ENCODE measurements around the gene NHERF2.
"Not testable (repeated sequence)": the region's sequence is repeated elsewhere in the genome, so short reads cannot be mapped to it uniquely, and the experiment has no call there.

Gene NHERF2

GRCh38 chr16:2031081-2031577 lies 4.4 kb downstream of the NHERF2 start:
- H3K4me1 ChIP-seq (ENCODE audit: insufficient read depth, low read length, poor library complexity, severe bottlenecking): no peaks in the 10 kb centered on the region
- no peak for TF ChIP-seq EZH2phosphoT487 (IDR thresholded peaks at IDR 0.05; ENCODE audit: borderline replicate concordance)
- TF ChIP-seq, protein P1, sequence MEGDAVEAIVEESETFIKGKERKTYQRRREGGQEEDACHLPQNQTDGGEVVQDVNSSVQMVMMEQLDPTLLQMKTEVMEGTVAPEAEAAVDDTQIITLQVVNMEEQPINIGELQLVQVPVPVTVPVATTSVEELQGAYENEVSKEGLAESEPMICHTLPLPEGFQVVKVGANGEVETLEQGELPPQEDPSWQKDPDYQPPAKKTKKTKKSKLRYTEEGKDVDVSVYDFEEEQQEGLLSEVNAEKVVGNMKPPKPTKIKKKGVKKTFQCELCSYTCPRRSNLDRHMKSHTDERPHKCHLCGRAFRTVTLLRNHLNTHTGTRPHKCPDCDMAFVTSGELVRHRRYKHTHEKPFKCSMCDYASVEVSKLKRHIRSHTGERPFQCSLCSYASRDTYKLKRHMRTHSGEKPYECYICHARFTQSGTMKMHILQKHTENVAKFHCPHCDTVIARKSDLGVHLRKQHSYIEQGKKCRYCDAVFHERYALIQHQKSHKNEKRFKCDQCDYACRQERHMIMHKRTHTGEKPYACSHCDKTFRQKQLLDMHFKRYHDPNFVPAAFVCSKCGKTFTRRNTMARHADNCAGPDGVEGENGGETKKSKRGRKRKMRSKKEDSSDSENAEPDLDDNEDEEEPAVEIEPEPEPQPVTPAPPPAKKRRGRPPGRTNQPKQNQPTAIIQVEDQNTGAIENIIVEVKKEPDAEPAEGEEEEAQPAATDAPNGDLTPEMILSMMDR (conservative IDR thresholded peaks at IDR 0.05; ENCODE audit: low read length): no peak

DNA sequence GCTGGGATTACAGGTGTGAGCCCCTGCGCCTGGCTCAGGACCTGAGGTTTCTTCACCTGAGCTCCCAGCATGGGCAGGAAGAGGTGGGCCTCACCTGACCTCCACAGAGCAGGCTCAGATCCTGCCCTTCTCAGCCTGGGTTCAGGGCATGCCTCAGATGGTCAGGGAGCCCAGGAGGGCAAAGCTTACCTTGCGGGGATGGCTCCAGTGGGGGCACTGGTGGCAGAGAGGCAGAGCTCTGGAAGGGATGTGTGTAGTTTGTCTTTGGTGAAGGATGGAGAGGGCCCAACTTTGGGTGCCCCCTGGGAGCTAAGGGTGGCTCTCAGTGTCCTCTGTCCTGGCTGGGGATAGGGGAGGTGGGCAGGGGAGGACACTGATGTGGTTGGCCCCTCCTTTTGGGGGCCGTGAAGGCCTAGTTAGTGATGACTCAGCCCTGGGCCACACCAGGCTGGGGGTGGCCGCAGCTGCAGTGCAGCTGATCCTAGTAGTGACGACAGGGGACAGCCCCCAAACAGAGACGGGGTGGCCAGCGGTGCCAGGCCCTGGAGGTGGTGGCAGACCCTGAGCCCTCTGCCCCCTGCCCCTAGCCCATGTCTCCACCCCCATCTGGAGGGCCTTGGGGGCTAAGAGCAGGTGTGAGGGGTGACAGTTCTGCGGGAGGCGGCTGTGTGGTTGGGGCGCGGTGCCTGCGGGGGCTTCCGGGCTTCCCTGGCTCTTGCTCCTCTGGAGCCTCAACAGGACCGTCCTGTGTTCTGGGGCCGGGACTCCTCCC lies 5.8 kb downstream of the NHERF2 start:
- Histone ChIP-seq H3K9me3 (ENCODE audit: insufficient read depth, low read depth, low read length) (no peaks in the 10 kb centered on the region), H3K36me3 (ENCODE audit: insufficient read depth, low read length) (no peaks in the 10 kb centered on the region), H2AFZ (ENCODE audit: low read length) (no peak overlapping the region), H3K4me1 (ENCODE audit: insufficient read depth, low read length, poor library complexity, severe bottlenecking) (no peaks in the 10 kb centered on the region), H3K9ac (ENCODE audit: low read depth, low read length, poor library complexity, severe bottlenecking) (no peak overlapping the region), H3F3A (ENCODE audit: low read depth) (no peaks in the 10 kb centered on the region), H3K4me2 (ENCODE audit: low read depth, low read length, poor library complexity, severe bottlenecking) (no peak overlapping the region), H3K79me2 (ENCODE audit: insufficient read depth, low read length) (no peaks in the 10 kb centered on the region), H3K27me3 (ENCODE audit: insufficient read depth, low read length, poor library complexity, severe bottlenecking) (no peaks in the 10 kb centered on the region), H3K4me3 (ENCODE audit: low read length, poor library complexity, severe bottlenecking) (no peak overlapping the region), H3K9me2 (replicated peaks; ENCODE audit: low read depth, low read length) (no peaks in the 10 kb centered on the region), H4K20me1 (ENCODE audit: insufficient read depth, low read length, poor library complexity, severe bottlenecking) (no peaks in the 10 kb centered on the region)
- no peak for TF ChIP-seq EZH2phosphoT487 (IDR thresholded peaks at IDR 0.05; ENCODE audit: borderline replicate concordance)
- TF ChIP-seq, protein P1 (conservative IDR thresholded peaks at IDR 0.05; ENCODE audit: low read length): no peak

More at GRCh38 chr16:2031081-2031577, 4.4 kb downstream of the NHERF2 start:
- Histone ChIP-seq H3K9me2 (replicated peaks; ENCODE audit: low read depth, low read length) (no peaks in the 10 kb centered on the region), H2AFZ (ENCODE audit: low read length) (no peak overlapping the region), H3F3A (ENCODE audit: low read depth) (no peaks in the 10 kb centered on the region), H3K4me2 (ENCODE audit: low read depth, low read length, poor library complexity, severe bottlenecking) (no peak overlapping the region), H3K4me3 (ENCODE audit: low read length, poor library complexity, severe bottlenecking) (no peak overlapping the region), H3K79me2 (ENCODE audit: insufficient read depth, low read length) (no peaks in the 10 kb centered on the region), H4K20me1 (ENCODE audit: insufficient read depth, low read length, poor library complexity, severe bottlenecking) (no peaks in the 10 kb centered on the region), H3K9ac (ENCODE audit: low read depth, low read length, poor library complexity, severe bottlenecking) (no peak overlapping the region), H3K27me3 (ENCODE audit: insufficient read depth, low read length, poor library complexity, severe bottlenecking) (peaks cover 4% of the 10 kb centered on the region), H3K9me3 (ENCODE audit: insufficient read depth, low read depth, low read length) (no peaks in the 10 kb centered on the region), H3K36me3 (ENCODE audit: insufficient read depth, low read length) (no peaks in the 10 kb centered on the region)

- Histone ChIP-seq H3K9me3 (ENCODE audit: insufficient read depth, low read depth, low read length) (no peaks in the 10 kb centered on the region), H4K20me1 (ENCODE audit: insufficient read depth, low read length, poor library complexity, severe bottlenecking) (no peaks in the 10 kb centered on the region), H3F3A (ENCODE audit: low read depth) (no peaks in the 10 kb centered on the region), H2AFZ (ENCODE audit: low read length) (no peak overlapping the region), H3K27me3 (ENCODE audit: insufficient read depth, low read length, poor library complexity, severe bottlenecking) (no peaks in the 10 kb centered on the region), H3K9ac (ENCODE audit: low read depth, low read length, poor library complexity, severe bottlenecking) (no peak overlapping the region), H3K4me2 (ENCODE audit: low read depth, low read length, poor library complexity, severe bottlenecking) (no peak overlapping the region), H3K9me2 (replicated peaks; ENCODE audit: low read depth, low read length) (no peaks in the 10 kb centered on the region), H3K4me1 (ENCODE audit: insufficient read depth, low read length, poor library complexity, severe bottlenecking) (no peaks in the 10 kb centered on the region), H3K4me3 (ENCODE audit: low read length, poor library complexity, severe bottlenecking) (no peak overlapping the region), H3K36me3 (ENCODE audit: insufficient read depth, low read length) (no peaks in the 10 kb centered on the region), H3K79me2 (ENCODE audit: insufficient read depth, low read length) (no peaks in the 10 kb centered on the region)
- TF ChIP-seq, protein P1 (conservative IDR thresholded peaks at IDR 0.05; ENCODE audit: low read length): no peak
- TF ChIP-seq EZH2phosphoT487 (IDR thresholded peaks at IDR 0.05; ENCODE audit: borderline replicate concordance): no peak
These were observed 6.6 kb downstream of the NHERF2 start for GRCh38 chr16:2033057-2033908.

DNA sequence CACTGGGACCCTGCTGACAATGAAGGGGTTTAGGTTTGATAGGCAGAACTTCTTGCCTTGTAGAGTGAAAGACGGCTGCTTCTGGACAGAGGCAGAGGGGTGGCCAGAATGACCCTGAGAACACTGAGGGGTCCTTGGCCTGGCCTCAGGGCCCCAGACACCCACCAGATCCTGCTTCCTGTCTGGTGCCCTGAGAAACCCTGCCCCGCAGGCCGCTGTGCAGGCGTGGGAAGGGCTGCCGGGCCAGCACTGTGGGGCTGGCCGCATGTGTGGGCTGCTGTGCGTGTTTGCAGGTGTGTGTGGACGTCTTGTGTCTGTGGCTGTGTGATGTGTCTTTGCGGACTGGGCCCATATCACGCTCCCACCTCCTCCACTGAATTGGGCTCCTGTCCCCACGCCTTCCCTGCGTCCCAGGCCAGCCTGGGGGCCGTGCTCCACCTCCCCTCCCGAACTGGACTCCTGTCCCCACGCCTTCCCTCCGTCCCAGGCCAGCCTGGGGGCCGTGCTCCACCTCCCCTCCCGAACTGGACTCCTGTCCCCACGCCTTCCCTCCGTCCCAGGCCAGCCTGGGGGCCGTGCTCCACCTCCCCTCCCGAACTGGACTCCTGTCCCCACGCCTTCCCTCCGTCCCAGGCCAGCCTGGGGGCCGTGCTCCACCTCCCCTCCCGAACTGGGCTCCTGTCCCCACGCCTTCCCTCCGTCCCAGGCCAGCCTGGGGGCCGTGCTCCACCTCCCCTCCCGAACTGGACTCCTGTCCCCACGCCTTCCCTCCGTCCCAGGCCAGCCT lies 7.4 kb downstream of the NHERF2 start:
- not testable (repeated sequence) for H3K9me2 ChIP-seq (replicated peaks; ENCODE audit: low read depth, low read length); H3K4me2 ChIP-seq (ENCODE audit: low read depth, low read length, poor library complexity, severe bottlenecking); H4K20me1 ChIP-seq (ENCODE audit: insufficient read depth, low read length, poor library complexity, severe bottlenecking); H3K4me3 ChIP-seq (ENCODE audit: low read length, poor library complexity, severe bottlenecking); H3K79me2 ChIP-seq (ENCODE audit: insufficient read depth, low read length); H3K9me3 ChIP-seq (ENCODE audit: insufficient read depth, low read depth, low read length); H2AFZ ChIP-seq (ENCODE audit: low read length); H3F3A ChIP-seq (ENCODE audit: low read depth); H3K36me3 ChIP-seq (ENCODE audit: insufficient read depth, low read length); H3K4me1 ChIP-seq (ENCODE audit: insufficient read depth, low read length, poor library complexity, severe bottlenecking); H3K9ac ChIP-seq (ENCODE audit: low read depth, low read length, poor library complexity, severe bottlenecking); H3K27me3 ChIP-seq (ENCODE audit: insufficient read depth, low read length, poor library complexity, severe bottlenecking)

All from Loucy (cell line).